ENCODE measurements around the gene DLX2.
"Not testable (repeated sequence)": the region's sequence is repeated elsewhere in the genome, so short reads cannot be mapped to it uniquely, and the experiment has no call there.

The DLX2 gene

GRCh38 chr2:172079838-172080640 is 22.7 kb downstream of the DLX2 start:
- no peak for DNase-seq (ENCODE audit: low spot score)
- no peak for TF ChIP-seq CTCF (IDR thresholded peaks at IDR 0.05)
- H3K27ac ChIP-seq: no peak overlapping the region
- no peak overlapping the region for H3K4me3 ChIP-seq

GRCh38 chr2:172079416-172079815 is 23.3 kb downstream of the DLX2 start:
- no peak for DNase-seq (ENCODE audit: low spot score)
- no peak overlapping the region for H3K4me3 ChIP-seq
- TF ChIP-seq CTCF (IDR thresholded peaks at IDR 0.05): no peak
- H3K27ac ChIP-seq: no peak overlapping the region

- Histone ChIP-seq H3K27ac (no peak overlapping the region), H3K4me3 (no peak overlapping the region)
- no peak for DNase-seq (ENCODE audit: low spot score)
- TF ChIP-seq CTCF (IDR thresholded peaks at IDR 0.05): no peak
Observed at GRCh38 chr2:172074254-172074653, 28.4 kb downstream of the DLX2 start.

GRCh38 chr2:172073518-172073917 is 29.2 kb downstream of the DLX2 start:
- no peak for TF ChIP-seq CTCF (IDR thresholded peaks at IDR 0.05)
- Histone ChIP-seq H3K4me3 (no peak overlapping the region), H3K27ac (no peak overlapping the region)
- DNase-seq (ENCODE audit: low spot score): no peak

GRCh38 chr2:172072706-172073105 is 30.0 kb downstream of the DLX2 start:
- H3K4me3 ChIP-seq: no peak overlapping the region
- no peak for DNase-seq (ENCODE audit: low spot score)
- H3K27ac ChIP-seq: no peak overlapping the region
- TF ChIP-seq CTCF (IDR thresholded peaks at IDR 0.05): no peak

GRCh38 chr2:172072303-172072702 is 30.4 kb downstream of the DLX2 start:
- no peak for DNase-seq (ENCODE audit: low spot score)
- no peak overlapping the region for H3K27ac ChIP-seq
- no peak for TF ChIP-seq CTCF (IDR thresholded peaks at IDR 0.05)
- no peak overlapping the region for H3K4me3 ChIP-seq

GRCh38 chr2:172070936-172071335 is 31.8 kb downstream of the DLX2 start:
- no peak for TF ChIP-seq CTCF (IDR thresholded peaks at IDR 0.05)
- Histone ChIP-seq H3K4me3 (no peak overlapping the region), H3K27ac (no peak overlapping the region)
- DNase-seq (ENCODE audit: low spot score): no peak

- not testable (repeated sequence) for H3K4me3 ChIP-seq; H3K27ac ChIP-seq; DNase-seq (ENCODE audit: low spot score)
Observed at GRCh38 chr2:172067905-172068304, 34.8 kb downstream of the DLX2 start.
